Measurements from ENCODE around the gene RPL19. TPM values are rescaled to one million over a fixed set of nuclear protein-coding genes. Genes with fewer than 3 reads are reported as not detected.

RPL19 gene
- total RNA-seq, 2 donors from 2014 or later, result 1,534 to 2,029 TPM

- Histone ChIP-seq H3K4me1 (peaks cover 37% of the 10 kb centered on the region), H3K27ac (peak overlapping the region; percentile 36 to 81 (median 75)), H3K4me3 (no peak overlapping the region), H3K27me3 (no peaks in the 10 kb centered on the region), H3K9me3 (no peaks in the 10 kb centered on the region), H3K36me3 (replicated peaks in 1 of 2; ENCODE audit: insufficient read depth in 1 of 2, low read depth in 2 of 2) (no peaks in the 10 kb centered on the region)
- ATAC-seq (peak; percentile 84), DNase-seq (peak; percentile 89 to 94 (median 91))
- intact Hi-C loops (cut with DNase I), result loop anchor here (10.0 kb wide), 1 partner anchor 70 kb away; no protein-coding TSS in a partner anchor
- WGBS, 2 donors, result 0 to 2% methylated on average over 9 to 15 of the region's 15 CpGs
- TF ChIP-seq CTCF (IDR thresholded peaks at IDR 0.05) (peak; percentile 66 to 94 (median 85)), POLR2A (IDR thresholded peaks at IDR 0.05) (peak in 2 of 3 donors; percentile 12 to 22)
Observed at GRCh38 chr17:39164675-39165143, 35.4 kb upstream of the RPL19 start.

- Histone ChIP-seq H3K4me1 (peaks cover 37% of the 10 kb centered on the region), H3K4me3 (no peak overlapping the region), H3K27ac (peak overlapping the region; percentile 69 to 81 (median 75)), H3K9me3 (no peaks in the 10 kb centered on the region), H3K36me3 (replicated peaks in 1 of 2; ENCODE audit: insufficient read depth in 1 of 2, low read depth in 2 of 2) (no peaks in the 10 kb centered on the region), H3K27me3 (no peaks in the 10 kb centered on the region)
- no peak for TF ChIP-seq CTCF (IDR thresholded peaks at IDR 0.05)
- TF ChIP-seq POLR2A (IDR thresholded peaks at IDR 0.05), result no peak
- 15 to 17% methylated on average over 12 to 51 of the region's 51 CpGs for WGBS, 2 donors
- intact Hi-C loops (cut with DNase I), result loop anchor here (10.0 kb wide), 1 partner anchor 69 kb away; no protein-coding TSS in a partner anchor
- ATAC-seq (no peak), DNase-seq (peak in 1 of 4 donors; percentile 9)
Observed at GRCh38 chr17:39165178-39165840, 34.8 kb upstream of the RPL19 start.

GRCh38 chr17:39165841-39166349 lies 34.2 kb upstream of the RPL19 start, which contains the start of gene ARL5C:
Gene ARL5C (minus strand): TSS chr17:39166161. CDS start chr17:39165760, 401 bp downstream.
- Histone ChIP-seq H3K4me3 (no peak within 1 kb of the TSS), H3K36me3 (replicated peaks in 1 of 2; ENCODE audit: insufficient read depth in 1 of 2, low read depth in 2 of 2) (no peaks in the 10 kb centered on the region), H3K27me3 (no peaks in the 10 kb centered on the region), H3K27ac (peak within 1 kb of the TSS; percentile 69 to 81 (median 75)), H3K9me3 (no peaks in the 10 kb centered on the region), H3K4me1 (peaks cover 38% of the 10 kb centered on the region)
- TF ChIP-seq CTCF (IDR thresholded peaks at IDR 0.05), result no peak
- TF ChIP-seq POLR2A (IDR thresholded peaks at IDR 0.05), result no peak
- peak; percentile 23 for ATAC-seq
- intact Hi-C loops (cut with DNase I), result loop anchor here (10.0 kb wide), 1 partner anchor 69 kb away; no protein-coding TSS in a partner anchor
- 3 to 22% methylated on average over 8 to 17 of the region's 17 CpGs for WGBS, 2 donors
- DNase-seq, result peak in 2 of 4 donors; percentile 12 to 39

GRCh38 chr17:39166437-39167335 lies 33.4 kb upstream of the RPL19 start:
- TF ChIP-seq CTCF (IDR thresholded peaks at IDR 0.05) (no peak), POLR2A (IDR thresholded peaks at IDR 0.05) (peak in 2 of 3 donors; percentile 42 to 47)
- 27 to 34% methylated on average over 7 of the region's 7 CpGs for WGBS, 2 donors

More at GRCh38 chr17:39166437-39167335, 33.4 kb upstream of the RPL19 start:
- Histone ChIP-seq H3K4me3 (no peak overlapping the region), H3K4me1 (peaks cover 46% of the 10 kb centered on the region), H3K27me3 (no peaks in the 10 kb centered on the region), H3K36me3 (replicated peaks in 1 of 2; ENCODE audit: insufficient read depth in 1 of 2, low read depth in 2 of 2) (no peaks in the 10 kb centered on the region), H3K27ac (peak overlapping the region; percentile 69 to 81 (median 75)), H3K9me3 (no peaks in the 10 kb centered on the region)
- peak; percentile 58 to 78 (median 72) for DNase-seq
- ATAC-seq, result peak; percentile 69
- intact Hi-C loops (cut with DNase I), result loop anchor here (10.0 kb wide), 1 partner anchor 68 kb away; no protein-coding TSS in a partner anchor

Measured in body of pancreas (tissue), 4 donors.